GM03348 (cell line): ENCODE results near the gene COG2.
"Not testable (repeated sequence)": the region's sequence is repeated elsewhere in the genome, so short reads cannot be mapped to it uniquely, and the experiment has no call there.

Experiments used
- DNase-seq: peaks from one replicate; pipeline ENCODE4 v3.0.0; 2012; ENCODE audit warnings: low spot score

COG2 gene

DNA sequence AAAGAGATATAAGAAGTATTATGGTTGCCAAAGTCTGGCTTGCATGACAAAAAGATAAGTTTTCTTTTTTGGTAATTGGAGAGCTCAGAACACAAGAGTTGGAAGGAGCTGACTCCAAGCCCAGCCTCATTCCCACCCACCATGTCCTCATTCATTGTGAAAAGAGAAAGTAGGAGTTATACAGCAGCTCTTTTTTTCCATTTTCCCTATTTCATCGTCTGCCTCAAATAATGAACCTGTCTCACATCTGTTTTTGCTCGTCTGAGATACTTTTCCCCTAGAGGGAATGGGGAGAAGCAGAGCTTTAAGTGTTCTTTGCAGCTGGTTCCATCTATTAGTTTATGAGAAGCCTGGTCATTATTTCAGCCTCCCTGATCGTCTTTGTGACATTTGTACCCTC lies 36.9 kb downstream of the COG2 start:
- no peak for DNase-seq

DNA sequence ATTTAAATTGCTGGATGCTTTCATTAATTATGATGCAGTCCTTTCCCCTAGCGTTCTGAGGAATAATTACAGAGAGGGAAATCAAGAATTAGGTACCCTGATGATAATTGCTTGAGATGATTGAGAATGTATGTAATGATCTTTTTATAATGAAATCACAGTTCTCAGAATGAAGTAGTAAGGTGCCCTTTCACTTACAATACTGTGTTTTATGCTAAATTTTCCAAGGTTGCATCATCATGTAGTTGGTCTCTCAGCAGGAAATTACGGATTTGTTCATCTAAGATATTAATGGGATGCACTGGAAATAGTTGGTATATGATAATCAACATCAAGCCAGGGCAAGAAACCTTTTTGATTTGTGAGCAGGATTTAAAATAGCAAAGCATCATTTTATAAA lies 37.5 kb downstream of the COG2 start:
- DNase-seq: no peak

DNA sequence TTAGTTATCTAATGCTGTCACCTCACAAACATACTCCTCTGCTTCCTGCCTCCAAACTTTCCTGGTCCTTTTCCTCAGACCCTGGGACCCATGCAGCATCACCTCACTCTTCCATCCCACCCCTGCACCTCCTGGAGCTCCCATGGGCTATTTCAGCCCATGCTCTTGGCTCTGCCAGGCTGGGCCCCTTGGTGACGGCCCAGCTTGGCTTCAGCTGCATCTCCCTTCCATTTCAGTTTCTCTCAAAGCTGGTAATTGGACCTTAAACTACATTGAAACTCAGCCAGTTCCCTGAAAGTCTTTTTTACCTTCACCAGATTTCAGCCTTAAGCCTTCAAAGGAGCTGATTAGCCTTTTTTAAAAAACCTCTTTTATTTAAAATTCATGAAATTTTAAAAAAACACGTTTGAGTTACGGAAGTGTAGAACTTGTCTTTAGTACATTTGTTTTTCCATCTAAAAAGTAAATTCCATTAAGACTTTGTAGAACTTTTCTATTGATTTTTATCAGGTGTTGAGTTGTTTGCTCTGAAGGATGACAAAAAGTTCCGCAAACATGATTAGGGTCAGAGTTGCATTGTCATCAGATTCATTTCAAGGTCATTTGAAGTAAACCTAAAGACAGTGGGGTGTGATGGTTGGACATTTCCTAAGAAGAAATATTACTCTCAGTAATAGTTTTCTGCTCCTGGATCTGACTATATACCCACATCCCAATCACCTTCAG lies 38.2 kb downstream of the COG2 start:
- no peak for DNase-seq

DNA sequence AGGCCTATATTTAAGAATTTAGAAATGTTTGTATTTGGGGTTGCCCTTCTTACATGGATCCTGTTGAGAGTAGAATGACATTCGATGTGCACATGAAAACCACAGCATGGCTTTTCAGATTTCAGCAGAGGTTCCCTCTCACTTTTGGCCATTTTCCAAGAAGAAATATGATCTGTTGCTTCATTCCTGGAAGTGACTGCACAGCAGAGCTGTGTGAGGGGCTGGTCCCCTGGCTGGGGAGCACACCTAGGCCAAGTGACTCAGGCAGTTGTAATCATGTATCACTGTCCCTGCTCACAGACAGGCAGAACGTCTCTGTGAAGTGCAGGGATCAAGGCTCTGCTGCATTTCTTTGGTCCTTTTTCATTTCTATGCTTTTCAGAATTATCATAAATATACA lies 39.3 kb downstream of the COG2 start:
- DNase-seq: peak; percentile 61

DNA sequence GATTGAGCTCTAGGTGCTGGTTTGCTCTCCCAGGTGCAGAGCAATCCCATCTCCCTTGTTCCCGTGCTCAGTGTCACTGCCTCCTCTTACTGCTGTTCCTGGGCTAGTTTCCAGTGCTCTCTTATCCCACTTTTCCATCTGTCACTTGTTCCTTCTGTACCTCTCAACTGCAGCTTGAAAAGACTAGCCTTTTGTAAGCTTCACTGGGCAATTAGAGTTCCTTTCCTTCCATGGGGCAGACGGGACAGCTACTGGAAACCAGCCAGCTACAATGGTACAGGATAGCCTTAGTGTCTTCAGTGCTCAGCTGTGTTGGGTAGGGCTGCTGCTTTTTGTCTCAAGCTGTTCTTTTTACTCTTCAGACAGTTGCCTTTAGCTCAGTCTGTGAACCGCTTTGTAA lies 40.0 kb downstream of the COG2 start:
- DNase-seq: no peak

DNA sequence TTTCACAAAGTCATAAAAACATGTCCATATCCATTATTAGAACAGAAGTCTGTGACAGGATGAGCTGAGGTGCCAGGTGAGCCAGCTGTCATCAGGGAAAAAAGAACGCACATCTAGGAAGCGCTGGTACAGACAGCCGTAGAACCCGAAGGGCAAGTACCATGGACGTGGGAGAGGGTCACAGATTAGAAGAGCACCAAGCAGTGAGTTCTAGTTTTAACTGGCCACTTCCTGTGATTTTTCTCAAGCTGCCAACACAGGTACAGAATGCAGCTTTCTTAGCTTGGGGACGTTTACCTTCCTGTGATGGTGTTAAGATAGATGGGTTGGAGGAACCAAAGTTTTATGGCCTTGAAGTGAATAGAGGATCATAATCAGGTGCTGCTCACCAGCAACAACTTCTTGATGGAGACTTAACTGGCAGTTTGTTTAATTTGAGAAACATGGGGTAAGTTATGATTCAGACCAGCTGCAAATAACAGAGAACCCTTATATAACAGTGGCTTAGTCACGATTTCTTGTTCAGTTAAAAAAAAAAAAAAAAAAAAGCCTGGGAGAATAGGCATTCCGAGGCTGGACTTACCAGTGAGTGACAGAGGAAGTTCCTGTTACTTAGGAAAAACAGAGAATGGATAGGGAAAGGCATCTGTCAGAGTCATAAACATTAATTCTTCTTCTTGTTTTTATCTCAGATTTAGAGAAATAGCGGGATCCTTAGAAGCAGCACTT lies 40.8 kb downstream of the COG2 start:
- peak; percentile 65 for DNase-seq

DNA sequence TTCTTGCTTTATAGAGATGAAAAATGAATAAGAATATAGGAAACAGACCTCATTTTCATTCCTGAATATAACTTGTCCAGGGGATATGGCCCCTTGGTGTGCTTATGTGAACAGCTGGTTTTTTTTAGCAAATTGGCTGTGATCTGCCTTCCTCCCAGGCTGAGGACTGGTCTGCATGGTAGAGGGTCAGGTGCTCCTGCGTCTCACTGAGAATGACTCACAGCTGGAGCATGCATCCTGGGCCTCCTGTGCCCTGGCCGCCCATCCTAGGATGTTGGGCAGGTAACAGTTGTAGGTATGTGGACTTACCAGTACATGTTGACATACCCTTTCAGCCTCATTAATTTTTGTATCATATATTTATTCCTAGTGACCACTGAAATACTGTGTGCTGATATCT lies 41.9 kb downstream of the COG2 start:
- DNase-seq: no peak

DNA sequence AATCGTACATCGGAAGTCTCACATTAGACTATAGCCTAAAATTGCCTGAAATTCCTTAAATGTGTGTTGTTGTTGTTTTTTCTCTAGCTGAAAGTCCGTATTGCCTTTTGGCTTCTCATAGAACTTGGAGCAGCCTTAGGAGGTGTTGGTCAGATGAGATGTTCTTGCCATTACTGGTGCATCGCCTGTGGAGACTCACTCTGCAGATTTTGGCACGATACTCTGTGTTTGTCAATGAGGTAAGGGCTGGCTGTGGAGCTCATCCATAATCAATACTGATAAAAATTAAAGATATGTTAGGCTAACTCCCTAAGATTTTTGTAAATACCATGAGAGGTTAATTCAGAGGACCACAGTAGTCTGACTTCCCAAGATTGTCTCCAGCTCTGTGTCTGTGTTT lies 42.7 kb downstream of the COG2 start:
- no peak for DNase-seq

DNA sequence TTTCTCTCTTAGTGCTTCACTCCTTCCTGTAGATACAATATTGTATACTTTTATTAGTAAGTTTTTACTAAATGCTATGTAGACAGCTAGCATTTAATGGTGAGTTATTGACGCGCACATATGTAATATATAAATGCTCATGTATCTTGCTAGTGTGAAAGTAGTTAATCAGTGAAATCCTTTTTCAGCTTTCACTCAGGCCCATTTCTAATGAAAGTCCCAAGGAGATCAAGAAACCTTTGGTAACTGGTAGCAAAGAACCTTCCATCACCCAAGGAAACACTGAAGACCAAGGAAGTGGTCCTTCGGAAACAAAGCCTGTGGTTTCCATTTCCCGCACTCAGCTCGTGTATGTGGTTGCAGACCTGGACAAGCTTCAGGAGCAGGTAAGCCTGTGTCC lies 44.5 kb downstream of the COG2 start:
- no peak for DNase-seq

DNA sequence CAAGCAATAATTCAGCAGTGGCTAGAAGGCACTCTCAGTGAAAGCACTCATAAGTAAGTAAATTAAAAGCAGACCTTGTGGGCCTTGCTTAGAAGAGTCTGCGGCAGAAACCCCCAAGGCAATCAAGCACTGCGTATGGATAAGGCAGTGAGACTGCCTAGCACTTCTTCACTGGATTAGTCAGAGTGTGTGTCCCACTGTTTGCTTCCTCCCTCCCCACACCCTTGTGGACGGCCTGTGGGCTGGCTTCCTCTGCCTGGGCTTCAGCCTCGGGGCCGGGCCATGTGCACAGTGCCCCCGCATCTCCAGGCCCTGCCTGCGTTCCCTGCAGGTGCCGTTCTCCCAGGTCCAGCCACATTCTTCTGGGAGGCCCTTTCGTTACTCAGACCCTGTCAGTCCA lies 47.8 kb downstream of the COG2 start:
- DNase-seq: no peak

DNA sequence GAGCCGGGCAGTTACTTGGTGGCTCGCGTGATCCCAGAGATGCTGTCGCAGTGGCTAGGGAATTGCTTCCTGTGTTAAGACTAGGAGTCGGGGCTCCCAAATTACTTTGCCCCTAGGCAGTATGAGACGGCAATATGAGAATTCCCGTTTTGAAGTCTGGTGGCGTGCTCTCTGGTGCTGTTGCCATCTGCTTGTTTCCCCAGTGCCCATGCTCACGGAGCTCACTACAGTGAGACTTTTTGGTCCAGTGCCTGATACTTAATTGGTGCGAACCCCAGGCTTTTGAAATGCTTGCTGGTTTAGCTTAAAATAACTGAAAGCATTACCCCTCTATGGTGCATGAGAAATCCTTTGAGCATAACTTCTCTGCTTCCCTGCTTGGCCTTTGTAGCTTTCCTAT lies 49.3 kb downstream of the COG2 start:
- no peak for DNase-seq

DNA sequence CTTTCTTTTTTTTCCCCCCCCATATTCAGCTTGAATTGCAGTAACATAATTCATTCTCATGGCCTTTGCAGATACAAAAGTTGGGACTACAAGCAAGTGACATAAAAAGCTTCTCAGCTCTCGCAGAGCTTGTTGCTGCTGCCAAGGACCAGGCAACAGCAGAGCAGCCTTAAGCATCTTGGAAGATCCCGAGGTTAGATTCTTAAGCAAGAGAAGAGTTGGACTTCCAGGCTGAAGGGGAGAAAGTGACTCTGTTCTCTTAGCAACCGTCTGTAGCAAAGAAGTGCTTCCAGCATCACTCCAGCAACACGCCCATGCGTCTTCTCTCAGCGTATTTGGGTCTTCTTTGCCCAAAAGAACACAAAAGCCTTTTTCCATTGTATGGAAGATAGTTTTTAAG lies 50.9 kb downstream of the COG2 start:
- DNase-seq: no peak

DNA sequence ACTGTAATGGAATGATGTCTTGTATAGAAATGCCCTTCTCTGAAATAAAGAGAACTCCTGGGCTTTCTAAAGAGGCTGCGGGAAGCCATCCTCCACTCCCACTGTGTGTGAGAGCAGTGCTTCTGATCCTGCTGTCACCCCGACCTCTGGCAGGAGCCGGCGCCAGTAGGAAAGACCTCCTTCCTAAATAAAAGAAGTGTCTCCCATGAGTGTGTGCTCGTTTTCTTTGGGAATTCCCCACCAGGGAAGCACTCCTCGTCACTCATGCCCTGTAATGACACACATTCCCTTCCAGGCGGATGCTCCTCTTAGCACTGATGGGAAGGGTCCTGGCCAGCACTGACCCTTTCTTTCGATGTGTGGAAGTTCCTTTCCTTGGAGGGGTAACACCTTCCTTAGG lies 51.5 kb downstream of the COG2 start:
- DNase-seq: no peak

DNA sequence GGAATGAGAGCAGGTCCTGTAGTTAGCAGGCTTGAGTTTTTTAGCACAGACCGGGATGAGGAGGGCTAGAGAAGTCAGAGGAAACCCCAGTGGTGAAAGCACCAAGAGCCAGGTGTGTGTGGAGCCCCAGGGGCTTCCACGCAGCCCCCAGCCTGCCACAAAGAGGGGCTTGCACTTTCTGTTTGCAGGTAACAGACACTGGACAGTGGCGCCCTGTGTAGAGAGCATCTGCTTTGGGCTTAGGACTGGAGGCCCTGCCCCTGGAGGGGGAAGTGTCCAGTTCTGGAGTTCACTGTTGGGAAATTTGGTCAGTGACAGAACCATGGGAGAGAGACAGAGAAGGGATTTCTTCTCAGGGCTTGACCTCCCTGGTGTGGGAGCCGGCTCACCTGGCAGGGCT lies 52.2 kb downstream of the COG2 start:
- DNase-seq: no peak

DNA sequence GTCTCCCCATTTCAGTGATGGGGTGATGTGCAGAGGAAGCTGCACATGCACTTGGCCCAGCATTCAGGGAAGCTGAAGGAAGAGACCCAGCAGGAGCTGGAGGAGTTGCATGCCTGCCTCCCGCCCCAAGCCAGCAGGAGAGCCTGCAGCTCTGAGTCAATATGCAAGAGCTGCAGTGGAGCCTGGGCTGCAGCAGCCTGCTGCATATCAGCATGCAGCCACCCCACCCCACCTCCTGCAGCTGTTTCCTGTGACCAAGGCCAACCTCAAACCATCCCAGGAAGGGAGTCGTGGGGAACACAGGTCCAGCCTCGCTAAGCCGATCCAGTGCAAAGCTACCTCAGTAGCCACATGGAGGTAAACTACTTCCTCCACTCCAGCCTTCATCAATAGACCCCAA lies 52.7 kb downstream of the COG2 start:
- DNase-seq: no peak

DNA sequence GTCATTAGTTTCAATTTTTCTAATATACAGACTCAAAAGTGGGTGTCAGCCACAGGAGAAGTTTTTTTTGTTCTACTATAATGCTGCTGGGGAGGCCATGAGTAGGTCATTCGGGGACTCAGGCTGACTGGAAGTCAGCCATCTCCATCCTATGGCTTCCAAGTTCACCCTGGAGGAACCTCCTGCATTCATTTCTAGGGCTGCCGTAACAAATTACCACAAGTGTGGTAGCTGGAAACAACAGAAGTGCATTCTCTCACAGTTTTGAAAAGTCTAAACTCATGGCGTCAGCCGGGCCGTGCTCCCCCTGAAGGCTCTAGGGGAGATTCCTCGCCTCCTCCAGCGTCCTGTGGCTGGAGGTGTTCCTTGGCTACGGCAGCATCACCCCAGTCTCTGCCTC lies 53.9 kb downstream of the COG2 start:
- no peak for DNase-seq

DNA sequence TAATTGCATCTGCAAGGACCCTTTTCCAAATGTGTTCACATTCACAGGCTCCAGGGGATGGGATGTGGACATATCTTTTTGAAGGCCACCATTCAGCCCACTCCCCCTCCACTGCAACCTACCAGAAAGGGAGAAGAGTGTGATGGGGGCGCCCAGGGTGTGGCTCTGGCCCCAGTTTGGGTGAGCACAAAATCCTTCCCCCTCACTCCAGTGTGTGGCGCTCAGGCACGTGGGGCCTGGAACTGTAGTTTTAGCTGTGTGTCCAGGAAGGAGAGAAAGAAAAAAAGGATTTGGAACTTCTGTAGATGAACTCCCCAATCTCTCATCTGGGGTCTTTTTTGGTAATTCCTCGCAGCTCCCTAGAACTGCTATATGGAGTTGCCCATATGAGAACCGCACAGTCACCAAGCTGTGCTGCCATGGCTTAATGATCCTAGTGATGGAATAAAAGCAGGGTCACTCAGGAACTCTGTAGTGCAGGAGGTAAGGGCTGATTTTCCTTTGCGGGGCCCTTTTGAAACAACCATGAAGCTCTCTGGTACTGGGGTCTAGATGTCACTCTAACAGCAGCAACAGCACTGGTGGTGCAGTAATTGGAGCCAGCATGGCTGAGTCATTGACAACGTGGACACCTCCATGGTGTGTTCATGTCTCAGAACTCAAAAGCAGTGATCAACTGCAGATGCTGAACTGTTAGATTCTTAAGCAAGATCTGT lies 54.6 kb downstream of the COG2 start:
- DNase-seq: peak; percentile 48

DNA sequence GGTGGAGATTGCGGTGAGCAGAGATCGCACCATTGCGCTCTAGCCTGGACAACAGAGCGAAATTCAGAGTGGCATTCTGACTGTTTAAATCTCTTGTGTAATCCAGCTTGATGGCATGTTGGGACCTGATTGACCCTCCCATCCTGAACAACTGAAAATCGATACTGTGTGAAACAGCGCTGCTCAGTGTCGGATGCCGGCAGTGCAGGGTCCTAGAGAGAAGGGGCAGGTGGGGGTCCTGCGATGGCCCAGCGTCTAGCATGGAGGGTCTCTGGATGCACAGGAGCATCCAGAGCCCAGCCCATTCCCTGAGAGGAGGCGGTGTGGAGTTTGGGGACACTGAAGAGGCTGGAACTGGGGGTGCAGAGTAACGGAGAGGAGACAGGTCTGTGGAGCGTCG lies 55.8 kb downstream of the COG2 start:
- DNase-seq: no peak

DNA sequence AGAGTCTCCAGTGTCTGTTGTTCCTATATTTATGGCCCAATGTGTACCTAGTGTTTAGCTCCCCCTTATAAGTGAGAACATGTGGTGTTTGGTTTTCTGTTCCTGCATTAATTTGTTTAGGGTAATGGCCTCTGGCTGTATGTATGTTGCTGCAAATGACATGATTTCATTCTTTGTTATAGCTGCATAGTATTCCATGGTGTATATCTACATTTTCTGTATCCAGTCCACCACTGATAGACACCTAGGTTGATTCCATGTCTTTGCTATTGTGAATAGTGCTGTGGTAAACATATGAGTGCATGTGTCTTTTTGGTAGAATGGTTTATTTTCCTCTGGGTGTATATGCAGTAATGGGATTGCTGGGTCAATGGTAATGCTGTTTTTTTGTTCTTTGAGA lies 56.7 kb downstream of the COG2 start:
- not testable (repeated sequence) for DNase-seq

DNA sequence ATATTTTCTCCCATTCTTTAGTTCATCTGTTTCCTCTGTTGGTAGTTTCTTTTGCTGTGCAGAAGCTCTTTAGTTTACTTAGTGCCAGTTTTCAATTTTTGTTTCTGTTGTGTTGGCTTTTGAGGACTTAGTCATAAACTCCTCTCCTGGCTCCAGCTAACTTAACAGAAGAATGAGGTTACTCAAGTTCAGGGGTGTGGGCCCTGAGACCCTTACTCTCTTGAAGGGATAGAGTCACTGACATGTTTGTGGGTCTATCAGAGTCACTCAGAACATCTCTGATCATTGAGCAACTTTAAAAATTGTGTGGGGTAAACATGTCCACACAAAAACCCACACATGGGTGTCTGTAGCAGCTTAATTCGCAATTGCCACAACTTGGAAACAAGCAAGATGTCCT lies 57.4 kb downstream of the COG2 start:
- no peak for DNase-seq

DNA sequence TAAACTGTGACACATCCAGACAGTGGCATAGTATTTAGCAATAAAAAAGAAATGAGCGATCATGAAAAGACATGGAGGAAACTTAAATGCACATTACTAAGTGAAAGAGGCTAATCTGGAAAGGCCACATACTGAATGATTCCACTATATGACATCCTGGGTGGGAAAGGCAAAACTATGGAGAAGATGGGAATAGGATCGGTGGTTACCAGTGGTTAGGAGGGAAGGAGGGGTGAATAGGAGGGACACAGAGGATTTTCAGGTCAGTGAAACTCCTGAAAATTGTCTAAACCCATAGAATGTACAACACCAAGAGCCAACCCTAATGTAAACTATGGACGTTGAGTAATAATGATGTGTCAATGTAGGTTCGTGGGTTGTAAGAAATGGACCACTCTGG lies 57.9 kb downstream of the COG2 start:
- DNase-seq: no peak

DNA sequence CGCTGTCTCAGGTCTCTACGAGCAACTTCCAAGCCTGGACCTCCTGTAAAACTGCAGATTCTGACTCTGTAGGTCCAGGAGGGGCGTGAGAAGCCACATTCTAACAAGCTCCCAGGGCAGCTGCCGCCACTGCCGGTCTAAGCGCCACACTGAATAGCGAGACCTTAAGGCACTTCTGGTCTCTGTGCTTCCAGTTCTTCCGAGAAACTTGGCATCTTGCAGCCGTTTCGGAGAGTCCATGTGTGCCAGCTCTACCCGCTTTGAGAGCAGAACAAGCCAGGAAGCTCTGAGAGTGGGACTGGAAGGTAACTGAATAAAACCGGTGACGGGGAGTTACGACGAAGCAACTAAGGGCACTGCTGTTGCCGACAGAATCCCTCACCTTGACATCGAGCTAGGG lies 59.2 kb downstream of the COG2 start:
- DNase-seq: no peak
